Measurements from ENCODE around the gene LZTFL1. TPM values are rescaled to one million over a fixed set of nuclear protein-coding genes. Genes with fewer than 3 reads are reported as not detected.

Gene LZTFL1
- total RNA-seq, 1 experiment from 2014 or later: 21.0 TPM

- TF ChIP-seq CBX3 (IDR thresholded peaks at IDR 0.05; ENCODE audit: low read depth) (no peak), CEBPB (IDR thresholded peaks at IDR 0.05; ENCODE audit: low read depth) (no peak), TCF7L2 (IDR thresholded peaks at IDR 0.05; ENCODE audit: borderline replicate concordance, extremely low read depth, insufficient read depth, insufficient read length) (no peak), ATF3 (IDR thresholded peaks at IDR 0.05) (no peak), CTCF (IDR thresholded peaks at IDR 0.05 in 2 of 3, conservative IDR thresholded peaks at IDR 0.05 in 1 of 3; ENCODE audit: borderline replicate concordance in 1 of 3, insufficient read depth in 1 of 3, low read depth in 2 of 3, low read length in 2 of 3) (no peak), YY1 (IDR thresholded peaks at IDR 0.05; ENCODE audit: extremely low read depth, insufficient replicate concordance, low read depth, low read length) (no peak), FOSL1 (IDR thresholded peaks at IDR 0.05; ENCODE audit: low read depth) (no peak), REST (IDR thresholded peaks at IDR 0.05; ENCODE audit: low read depth) (no peak), ZNF274 (IDR thresholded peaks at IDR 0.05; ENCODE audit: low read depth, low read length) (no peak), EZH2 (IDR thresholded peaks at IDR 0.05) (no peak), EZH2phosphoT487 (IDR thresholded peaks at IDR 0.05; ENCODE audit: borderline replicate concordance) (no peak), ELF1 (IDR thresholded peaks at IDR 0.05; ENCODE audit: borderline replicate concordance, low read depth) (no peak), EGR1 (IDR thresholded peaks at IDR 0.05; ENCODE audit: low read depth) (no peak), RAD21 (IDR thresholded peaks at IDR 0.05; ENCODE audit: low read depth) (no peak), POLR2A (IDR thresholded peaks at IDR 0.05; ENCODE audit: borderline replicate concordance, extremely low read depth, insufficient read depth, insufficient read length) (no peak), MAX (IDR thresholded peaks at IDR 0.05) (no peak), ZBTB33 (IDR thresholded peaks at IDR 0.05; ENCODE audit: extremely low read depth, insufficient replicate concordance, low read length) (no peak), SIN3A (IDR thresholded peaks at IDR 0.05; ENCODE audit: low read depth) (no peak), POLR2AphosphoS5 (IDR thresholded peaks at IDR 0.05; ENCODE audit: low read depth, low read length) (no peak)
- intact Hi-C loops (cut with micrococcal nuclease): no loop called here
- Histone ChIP-seq H3K4me1 (ENCODE audit: control insufficient read depth in 1 of 2, insufficient read depth in 2 of 2, low read length in 2 of 2) (peaks cover 5 to 6% of the 10 kb centered on the region in 2 experiments; a peak in 3 of 4 replicates), H3K9me3 (ENCODE audit: control insufficient read depth in 1 of 2, insufficient read depth in 1 of 2, low read depth in 1 of 2, low read length in 2 of 2) (no peaks in the 10 kb centered on the region), H3K9ac (ENCODE audit: low read length) (no peak overlapping the region), H3K9me2 (ENCODE audit: insufficient read depth) (no peaks in the 10 kb centered on the region), H2AFZ (ENCODE audit: low read depth, low read length, poor library complexity, severe bottlenecking) (no peak overlapping the region), H3K4me2 (ENCODE audit: low read length) (no peak overlapping the region), H3K27ac (ENCODE audit: low read depth, low read length) (no peak overlapping the region), H3K79me2 (ENCODE audit: insufficient read depth, low read length) (no peaks in the 10 kb centered on the region), H3K4me3 (replicated peaks in 1 of 2; ENCODE audit: low read depth in 1 of 2, low read length in 2 of 2) (no peak overlapping the region), H4K20me1 (ENCODE audit: insufficient read depth) (no peaks in the 10 kb centered on the region), H3K36me3 (ENCODE audit: control insufficient read depth in 1 of 2, insufficient read depth in 2 of 2, low read length in 2 of 2) (no peaks in the 10 kb centered on the region), H3K27me3 (ENCODE audit: insufficient read depth, low read length) (no peaks in the 10 kb centered on the region)
- DNase-seq (ENCODE audit: low read depth, low spot score) (no peak), ATAC-seq (no peak)
- ChIA-PET POLR2A (interaction anchor here (0.5 kb wide), 1 partner anchor 232 kb away, joined by 3 read pairs; no protein-coding TSS in a partner anchor), RAD21 (ENCODE audit: low non-redundant PET in 1 of 2, low total read pairs in 2 of 2, uncharacterized antibody in 2 of 2, unreplicated experiment in 2 of 2) (no interaction called here), CTCF (no interaction called here)
- BruUV-seq (replicated peaks): no TSS peak
Observed at GRCh38 chr3:45887759-45888511, 46.0 kb upstream of the LZTFL1 start.
